22Rv1 (cell line): ENCODE measurements around the gene DSCAM.

Experiments
- H3K27ac ChIP-seq: fragments of 450-650 bp; 2 replicates; pipeline ENCODE4 v1.5.1; 2017
- ZFX ChIP-seq: fragments of 450-650 bp; IDR thresholded peaks from 2 replicates; pipeline ENCODE4 v1.6.1; 2017; ENCODE audit warnings: antibody characterized with exemption, borderline replicate concordance
- TF ChIP-seq, protein P1 (sequence below): fragments of 450-650 bp; IDR thresholded peaks from 2 replicates; pipeline ENCODE4 v1.5.1; 2017; ENCODE audit warnings: mild to moderate bottlenecking

Gene DSCAM

DNA sequence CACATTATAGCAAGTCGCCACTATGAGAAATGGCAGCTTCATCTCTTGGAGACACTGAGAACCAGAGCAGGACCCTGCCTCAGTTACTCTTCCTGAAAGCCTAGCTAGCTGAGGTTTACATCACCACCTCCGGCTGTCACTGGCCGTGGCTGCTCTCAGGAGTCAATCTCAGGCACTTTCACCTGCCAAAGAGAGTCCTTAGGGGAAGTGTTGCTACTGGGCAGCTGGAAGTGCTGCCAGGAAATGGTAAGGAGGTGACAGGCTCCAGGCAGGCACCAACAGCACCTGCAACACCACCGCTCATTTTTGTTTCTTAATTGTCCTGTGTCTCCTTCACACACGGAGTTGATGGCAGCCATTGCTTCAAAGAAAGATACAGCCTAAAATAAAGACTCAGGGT lies 92.5 kb downstream of the DSCAM start:
- TF ChIP-seq, protein P1, sequence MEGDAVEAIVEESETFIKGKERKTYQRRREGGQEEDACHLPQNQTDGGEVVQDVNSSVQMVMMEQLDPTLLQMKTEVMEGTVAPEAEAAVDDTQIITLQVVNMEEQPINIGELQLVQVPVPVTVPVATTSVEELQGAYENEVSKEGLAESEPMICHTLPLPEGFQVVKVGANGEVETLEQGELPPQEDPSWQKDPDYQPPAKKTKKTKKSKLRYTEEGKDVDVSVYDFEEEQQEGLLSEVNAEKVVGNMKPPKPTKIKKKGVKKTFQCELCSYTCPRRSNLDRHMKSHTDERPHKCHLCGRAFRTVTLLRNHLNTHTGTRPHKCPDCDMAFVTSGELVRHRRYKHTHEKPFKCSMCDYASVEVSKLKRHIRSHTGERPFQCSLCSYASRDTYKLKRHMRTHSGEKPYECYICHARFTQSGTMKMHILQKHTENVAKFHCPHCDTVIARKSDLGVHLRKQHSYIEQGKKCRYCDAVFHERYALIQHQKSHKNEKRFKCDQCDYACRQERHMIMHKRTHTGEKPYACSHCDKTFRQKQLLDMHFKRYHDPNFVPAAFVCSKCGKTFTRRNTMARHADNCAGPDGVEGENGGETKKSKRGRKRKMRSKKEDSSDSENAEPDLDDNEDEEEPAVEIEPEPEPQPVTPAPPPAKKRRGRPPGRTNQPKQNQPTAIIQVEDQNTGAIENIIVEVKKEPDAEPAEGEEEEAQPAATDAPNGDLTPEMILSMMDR: no peak
- H3K27ac ChIP-seq: no peak overlapping the region

DNA sequence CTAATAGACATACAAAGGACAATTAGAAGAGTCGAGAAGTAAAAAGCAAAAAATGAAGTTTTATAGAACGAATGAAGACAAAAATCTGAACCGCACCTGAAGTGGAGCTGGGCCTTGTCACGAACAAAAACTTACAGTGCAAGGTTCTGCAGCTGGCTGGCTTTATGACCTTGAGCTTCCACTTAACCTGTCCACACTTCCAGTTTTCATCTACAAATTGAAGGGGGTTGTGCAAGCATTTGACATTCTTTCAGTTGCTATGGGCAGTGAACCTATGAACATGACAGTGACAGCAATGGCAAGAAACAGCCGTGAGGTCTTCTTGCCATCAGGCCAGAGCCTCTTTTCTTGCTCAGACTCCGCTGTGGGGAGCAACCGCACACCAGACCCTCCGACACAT lies 93.2 kb downstream of the DSCAM start:
- no peak overlapping the region for H3K27ac ChIP-seq
- no peak for TF ChIP-seq ZFX
- TF ChIP-seq, protein P1: no peak

DNA sequence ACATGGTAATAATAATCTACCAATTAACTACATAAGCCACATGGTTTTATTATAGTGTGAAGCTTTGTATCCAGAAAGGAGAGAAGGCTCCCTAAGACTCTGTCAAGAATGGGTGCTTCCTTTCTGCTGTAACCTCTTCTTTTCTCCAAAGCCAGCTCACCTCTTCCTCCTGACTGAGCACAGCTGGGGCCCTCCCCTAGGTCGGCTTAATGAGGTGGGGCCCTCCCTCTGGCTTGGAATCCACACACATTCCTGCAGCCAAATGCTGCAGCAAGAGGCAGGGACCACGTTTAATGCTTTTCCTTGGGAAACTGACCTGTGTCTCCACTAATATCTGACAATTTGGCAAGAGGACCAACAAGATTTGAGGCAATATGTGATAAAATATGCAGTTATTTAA lies 94.8 kb downstream of the DSCAM start:
- TF ChIP-seq, protein P1: no peak
- no peak for TF ChIP-seq ZFX
- no peak overlapping the region for H3K27ac ChIP-seq

DNA sequence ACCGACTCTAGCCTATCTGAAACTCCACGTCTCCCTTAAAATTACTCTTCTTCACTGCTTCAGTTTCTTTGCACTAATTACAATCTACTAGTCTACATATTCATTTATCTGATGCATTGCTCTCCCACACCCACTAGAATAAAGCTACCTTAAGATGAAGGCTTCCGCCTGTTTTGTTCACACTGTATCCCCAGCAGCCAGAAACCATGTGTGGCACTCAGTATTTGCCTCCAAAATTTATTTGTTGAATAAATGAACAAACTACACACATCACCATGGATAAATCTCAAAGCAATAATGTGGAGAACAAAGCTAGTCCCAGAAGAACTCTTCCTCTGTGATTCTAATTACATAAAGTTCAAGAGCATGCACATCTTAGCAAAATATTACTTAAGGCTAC lies 95.7 kb downstream of the DSCAM start:
- no peak overlapping the region for H3K27ac ChIP-seq
- TF ChIP-seq ZFX: no peak

DNA sequence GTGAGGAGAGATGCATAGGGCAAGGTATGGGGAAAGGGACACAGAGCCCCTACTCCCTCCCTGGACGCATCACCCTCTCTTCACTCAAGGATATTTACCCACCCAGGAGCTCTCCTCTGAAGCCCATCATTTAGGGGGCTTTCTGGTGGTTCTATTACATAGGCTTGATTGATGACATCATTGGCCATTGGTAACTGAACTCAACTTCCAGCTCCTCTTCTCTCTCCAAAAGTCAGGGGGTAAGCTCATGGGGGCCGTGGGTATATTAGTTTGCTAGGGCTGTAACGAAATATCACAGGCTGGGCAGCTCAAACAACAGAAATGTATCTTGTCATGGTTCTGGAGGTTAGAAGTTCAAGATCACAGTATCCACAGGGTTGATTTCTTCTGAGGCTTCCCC lies 110.8 kb downstream of the DSCAM start:
- no peak overlapping the region for H3K27ac ChIP-seq
- TF ChIP-seq, protein P1: no peak
- TF ChIP-seq ZFX: no peak

DNA sequence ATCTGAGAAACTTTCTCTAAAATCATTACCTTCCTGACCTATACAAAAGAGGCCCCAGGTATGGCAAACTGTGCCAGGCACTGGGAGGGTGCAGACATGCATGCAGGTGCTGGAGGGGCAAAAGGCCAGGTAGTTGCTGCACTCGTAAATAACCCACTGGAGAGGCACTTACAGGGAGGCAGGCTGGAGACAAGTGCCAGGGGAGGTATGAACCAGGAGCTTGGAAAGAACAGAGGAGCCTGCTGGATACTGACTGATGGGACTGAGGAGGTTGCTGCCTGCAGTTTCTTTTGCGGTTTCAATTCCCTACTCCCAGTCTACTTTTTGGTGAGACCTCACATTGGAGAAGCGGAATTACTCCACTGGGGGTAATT lies 113.9 kb downstream of the DSCAM start:
- TF ChIP-seq, protein P1: no peak
- no peak for TF ChIP-seq ZFX
- no peak overlapping the region for H3K27ac ChIP-seq

DNA sequence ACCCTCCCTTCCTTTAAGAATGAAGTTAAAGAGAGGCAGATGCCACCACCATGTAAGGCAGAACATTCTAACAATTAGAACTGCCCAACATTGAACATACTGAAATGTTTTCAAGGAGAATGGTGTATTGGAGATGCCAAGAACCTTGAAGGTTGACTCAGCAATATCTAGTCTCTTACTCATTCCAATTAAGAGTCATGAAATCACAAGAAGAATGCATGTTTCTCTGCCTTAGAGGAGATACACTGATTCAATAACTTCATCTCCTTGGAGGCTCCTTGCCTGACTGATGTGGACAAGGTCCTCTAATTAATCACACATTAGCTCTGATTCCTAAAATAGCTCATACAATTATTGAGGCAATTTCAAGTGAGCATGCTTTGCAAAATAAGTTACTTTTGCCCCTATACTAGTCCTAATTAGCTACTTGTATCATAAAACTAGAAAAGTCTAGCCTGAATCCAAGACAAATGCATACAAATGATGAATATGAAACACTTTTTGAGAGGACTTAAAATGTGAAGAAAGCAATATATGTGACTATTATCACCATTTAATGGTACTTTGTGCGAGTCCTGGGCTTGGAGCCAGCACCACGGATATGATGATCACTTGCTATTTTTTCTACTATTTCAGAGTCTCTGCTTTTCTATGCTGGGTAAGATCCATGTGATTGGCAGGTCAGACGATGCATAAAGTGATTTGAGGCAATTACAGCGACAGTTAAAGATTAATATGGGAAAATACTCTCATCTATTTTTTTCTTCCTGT lies 114.5 kb downstream of the DSCAM start:
- H3K27ac ChIP-seq: no peak overlapping the region
- no peak for TF ChIP-seq ZFX
- TF ChIP-seq, protein P1: no peak

DNA sequence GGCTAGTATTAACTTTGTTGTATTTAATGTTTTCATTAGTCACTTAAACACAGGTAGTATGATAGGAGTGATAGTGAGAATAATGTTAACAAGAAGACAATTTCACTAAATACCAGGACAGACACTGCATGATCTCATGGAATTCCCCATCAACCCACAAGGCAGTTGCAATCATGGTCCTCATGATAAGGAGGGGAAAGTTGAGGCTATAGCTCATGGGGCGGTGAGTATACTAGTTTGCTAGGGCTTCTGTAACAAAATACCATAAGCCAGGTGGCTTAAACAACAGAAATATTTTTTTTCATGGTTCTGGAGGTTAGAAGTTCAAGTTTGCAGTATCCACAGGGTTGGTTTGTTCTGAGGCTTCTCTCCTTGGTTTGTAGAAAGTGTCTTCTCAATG lies 115.8 kb downstream of the DSCAM start:
- H3K27ac ChIP-seq: no peak overlapping the region
- TF ChIP-seq ZFX: no peak
- TF ChIP-seq, protein P1: no peak
